Suprapubic skin (tissue), 4 donors: Measurements from ENCODE around the gene GZMM. TPM values are rescaled to one million over a fixed set of nuclear protein-coding genes. Genes with fewer than 3 reads are reported as not detected.

Experiments used
- DNase-seq, 2 donors: peaks; one replicate each; pipeline ENCODE4 v3.0.0-alpha.2; 2019; ENCODE audit warnings: low spot score in 2 of 2
- H3K27ac ChIP-seq: fragments of 200-600 bp; sonication (generic); one replicate; pipeline ENCODE4 v1.5.1; 2019
- H3K27me3 ChIP-seq: fragments of 200-600 bp; sonication (generic); one replicate; pipeline ENCODE4 v1.5.1; 2019
- H3K36me3 ChIP-seq: fragments of 200-600 bp; sonication (generic); one replicate; pipeline ENCODE4 v1.5.1; 2019
- H3K4me1 ChIP-seq: fragments of 200-600 bp; sonication (generic); one replicate; pipeline ENCODE4 v1.5.1; 2019
- H3K4me3 ChIP-seq: fragments of 200-600 bp; sonication (generic); one replicate; pipeline ENCODE4 v1.5.1; 2019; ENCODE audit warnings: mild to moderate bottlenecking
- H3K9me3 ChIP-seq: fragments of 200-600 bp; sonication (generic); one replicate; pipeline ENCODE4 v1.5.1; 2019
- CTCF ChIP-seq, 2 donors: fragments of 200-600 bp in 1 of 2; fragments of 450-650 bp in 1 of 2; sonication (generic) in 1 of 2; IDR thresholded peaks; one replicate each; pipeline ENCODE4 v1.5.1; 2016 to 2019; ENCODE audit warnings: antibody characterized with exemption in 2 of 2, mild to moderate bottlenecking in 1 of 2, moderate library complexity in 1 of 2
- EP300 ChIP-seq: sonication (generic); formaldehyde crosslinking; IDR thresholded peaks from one replicate; pipeline ENCODE4 v1.6.1; 2017; ENCODE audit warnings: antibody characterized with exemption
- POLR2A ChIP-seq, 2 donors: fragments of 450-650 bp; IDR thresholded peaks; one replicate each; pipeline ENCODE4 v1.6.1; 2017; ENCODE audit warnings: antibody characterized with exemption in 2 of 2, mild to moderate bottlenecking in 2 of 2, moderate library complexity in 2 of 2
- POLR2AphosphoS5 ChIP-seq, 3 donors: sonication (generic); formaldehyde crosslinking; IDR thresholded peaks; one replicate each; pipeline ENCODE4 v1.6.1; 2017; ENCODE audit warnings: antibody characterized with exemption in 3 of 3
- WGBS: methylation state at CpG from one replicate; pipeline ENCODE4 v1.1.5; 2018; 5-methylcytosine and 5-hydroxymethylcytosine counted together
- total RNA-seq, 4 donors: library from RNA; depleted of rRNA; stranded (reverse); fragments of >200 nt; gene quantifications; one replicate each; pipeline ENCODE4 v1.1.0, GENCODE V29; 2016

Gene GZMM
- total RNA-seq, 4 donors from 2014 or later: 0.97 TPM; not detected in 3

- Histone ChIP-seq H3K4me3 (no peak overlapping the region), H3K27ac (no peak overlapping the region), H3K27me3 (peaks cover 3% of the 10 kb centered on the region), H3K36me3 (no peaks in the 10 kb centered on the region), H3K9me3 (no peaks in the 10 kb centered on the region), H3K4me1 (peaks cover 16% of the 10 kb centered on the region)
- WGBS: 92% methylated on average over 14 of the region's 14 CpGs
- DNase-seq: no peak
- TF ChIP-seq POLR2AphosphoS5 (IDR thresholded peaks at IDR 0.05): no peak
Observed at GRCh38 chr19:555474-555808, 11.6 kb downstream of the GZMM start.

- no peaks in the 10 kb centered on the region for H3K9me3 ChIP-seq
- H3K4me1 ChIP-seq: peaks cover 10% of the 10 kb centered on the region
- H3K27ac ChIP-seq: no peak overlapping the region
Observed at GRCh38 chr19:556611-557382, 12.9 kb downstream of the GZMM start.

GRCh38 chr19:558770-559439 lies 15.1 kb downstream of the GZMM start:
- no peak for DNase-seq
- WGBS: 71% methylated on average over 8 of the region's 21 CpGs
- H3K27ac ChIP-seq: no peak overlapping the region
- H3K36me3 ChIP-seq: no peaks in the 10 kb centered on the region
- H3K4me1 ChIP-seq: peaks cover 10% of the 10 kb centered on the region
- H3K4me3 ChIP-seq: no peak overlapping the region
- TF ChIP-seq POLR2AphosphoS5 (IDR thresholded peaks at IDR 0.05) (no peak), POLR2A (IDR thresholded peaks at IDR 0.05) (no peak)
- H3K27me3 ChIP-seq: no peaks in the 10 kb centered on the region
- no peaks in the 10 kb centered on the region for H3K9me3 ChIP-seq

More at GRCh38 chr19:556611-557382, 12.9 kb downstream of the GZMM start:
- Histone ChIP-seq H3K27me3 (no peaks in the 10 kb centered on the region), H3K36me3 (no peaks in the 10 kb centered on the region), H3K4me3 (no peak overlapping the region)
- no peak for TF ChIP-seq POLR2AphosphoS5 (IDR thresholded peaks at IDR 0.05)
- no peak for TF ChIP-seq CTCF (IDR thresholded peaks at IDR 0.05)
- TF ChIP-seq EP300: no peak
- no peak for TF ChIP-seq POLR2A (IDR thresholded peaks at IDR 0.05)
- 74% methylated on average over 23 of the region's 31 CpGs for WGBS
- DNase-seq: no peak

GRCh38 chr19:560121-560520 lies 16.3 kb downstream of the GZMM start:
- H3K4me1 ChIP-seq: peaks cover 10% of the 10 kb centered on the region
- no peak for DNase-seq
- H3K9me3 ChIP-seq: no peaks in the 10 kb centered on the region
- H3K4me3 ChIP-seq: no peak overlapping the region
- no peak overlapping the region for H3K27ac ChIP-seq
- no peak for TF ChIP-seq CTCF (IDR thresholded peaks at IDR 0.05)
- TF ChIP-seq POLR2AphosphoS5 (IDR thresholded peaks at IDR 0.05): no peak
- TF ChIP-seq POLR2A (IDR thresholded peaks at IDR 0.05): no peak
- TF ChIP-seq EP300: no peak
- no peaks in the 10 kb centered on the region for H3K27me3 ChIP-seq
- WGBS: 77% methylated on average over 12 of the region's 12 CpGs
- no peaks in the 10 kb centered on the region for H3K36me3 ChIP-seq

- 17% methylated on average over 19 of the region's 19 CpGs for WGBS
- Histone ChIP-seq H3K27ac (no peak overlapping the region), H3K4me1 (peaks cover 7% of the 10 kb centered on the region), H3K9me3 (no peaks in the 10 kb centered on the region), H3K27me3 (no peaks in the 10 kb centered on the region), H3K36me3 (no peaks in the 10 kb centered on the region), H3K4me3 (no peak overlapping the region)
- peak in 1 of 2 donors; percentile 61 for DNase-seq
- TF ChIP-seq CTCF (IDR thresholded peaks at IDR 0.05) (no peak), POLR2A (IDR thresholded peaks at IDR 0.05) (no peak), EP300 (no peak), POLR2AphosphoS5 (IDR thresholded peaks at IDR 0.05) (no peak)
Observed at GRCh38 chr19:566403-566802, 22.6 kb downstream of the GZMM start.

- DNase-seq: no peak
- TF ChIP-seq POLR2AphosphoS5 (IDR thresholded peaks at IDR 0.05) (no peak), EP300 (no peak), POLR2A (IDR thresholded peaks at IDR 0.05) (no peak), CTCF (IDR thresholded peaks at IDR 0.05) (no peak)
- Histone ChIP-seq H3K4me1 (peaks cover 12% of the 10 kb centered on the region), H3K4me3 (no peak overlapping the region), H3K27me3 (no peaks in the 10 kb centered on the region), H3K36me3 (no peaks in the 10 kb centered on the region), H3K9me3 (no peaks in the 10 kb centered on the region), H3K27ac (no peak overlapping the region)
- 47% methylated on average over 16 of the region's 16 CpGs for WGBS
Observed at GRCh38 chr19:566844-567243, 23.0 kb downstream of the GZMM start.
